ENCODE results near the gene MTMR3. TPM values are rescaled to one million over a fixed set of nuclear protein-coding genes. Genes with fewer than 3 reads are reported as not detected.
A peak's percentile ranks its signal among the peaks of the same experiment; 100 is the strongest.

MTMR3 gene
- total and polyA plus RNA-seq, 12 donors = 23.5 to 80.7 (median 40.9) TPM

DNA sequence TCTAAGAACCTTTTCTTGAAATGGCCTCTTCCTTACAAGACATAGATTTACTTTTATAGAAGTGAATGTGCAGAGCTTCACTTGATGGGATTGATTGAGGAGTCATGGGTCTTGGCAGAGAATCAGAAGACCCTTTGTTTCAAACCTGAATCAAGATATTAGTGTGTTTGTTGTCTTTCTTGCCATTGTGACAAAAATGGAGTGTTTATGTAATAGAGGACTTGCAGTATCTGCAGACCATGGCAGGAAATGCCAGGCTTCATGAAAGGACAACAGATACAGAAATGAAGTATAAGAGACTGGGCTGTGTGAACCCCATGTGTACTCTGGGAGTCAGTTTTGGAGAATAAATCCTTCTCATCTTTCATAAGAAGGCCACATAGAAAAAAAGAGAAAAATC, 124.4 kb downstream of the MTMR3 start:
- TF ChIP-seq, protein P1, sequence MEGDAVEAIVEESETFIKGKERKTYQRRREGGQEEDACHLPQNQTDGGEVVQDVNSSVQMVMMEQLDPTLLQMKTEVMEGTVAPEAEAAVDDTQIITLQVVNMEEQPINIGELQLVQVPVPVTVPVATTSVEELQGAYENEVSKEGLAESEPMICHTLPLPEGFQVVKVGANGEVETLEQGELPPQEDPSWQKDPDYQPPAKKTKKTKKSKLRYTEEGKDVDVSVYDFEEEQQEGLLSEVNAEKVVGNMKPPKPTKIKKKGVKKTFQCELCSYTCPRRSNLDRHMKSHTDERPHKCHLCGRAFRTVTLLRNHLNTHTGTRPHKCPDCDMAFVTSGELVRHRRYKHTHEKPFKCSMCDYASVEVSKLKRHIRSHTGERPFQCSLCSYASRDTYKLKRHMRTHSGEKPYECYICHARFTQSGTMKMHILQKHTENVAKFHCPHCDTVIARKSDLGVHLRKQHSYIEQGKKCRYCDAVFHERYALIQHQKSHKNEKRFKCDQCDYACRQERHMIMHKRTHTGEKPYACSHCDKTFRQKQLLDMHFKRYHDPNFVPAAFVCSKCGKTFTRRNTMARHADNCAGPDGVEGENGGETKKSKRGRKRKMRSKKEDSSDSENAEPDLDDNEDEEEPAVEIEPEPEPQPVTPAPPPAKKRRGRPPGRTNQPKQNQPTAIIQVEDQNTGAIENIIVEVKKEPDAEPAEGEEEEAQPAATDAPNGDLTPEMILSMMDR (IDR thresholded peaks at IDR 0.05) = no peak
- TF ChIP-seq POLR2A (IDR thresholded peaks at IDR 0.05) = no peak

DNA sequence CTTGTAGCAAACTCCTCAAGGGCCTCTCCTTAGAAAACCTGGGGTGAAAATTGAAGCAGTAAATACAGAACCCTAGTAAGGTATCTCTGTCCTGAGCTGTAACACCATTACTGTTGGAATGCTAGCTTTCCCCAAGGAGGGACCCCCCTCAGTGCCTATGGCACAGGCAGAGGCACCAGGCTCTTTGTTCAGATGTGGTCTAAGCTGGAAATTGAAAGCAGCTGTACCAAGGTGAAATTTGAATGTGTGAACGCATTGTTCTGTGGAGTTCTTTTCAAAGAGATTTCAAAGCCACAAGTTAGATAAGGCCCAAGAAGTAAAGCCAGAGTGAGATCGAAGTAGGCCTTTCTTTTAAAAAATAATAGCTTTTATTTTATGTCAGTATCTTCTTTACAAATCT, 125.4 kb downstream of the MTMR3 start:
- intact Hi-C loops (cut with DNase I) = loop anchor here (10.0 kb wide), 3 partner anchors 124 to 374 kb away; partner anchors contain the start of gene MTMR3 (in 1 of the 2)
- TF ChIP-seq, protein P1 (IDR thresholded peaks at IDR 0.05) = no peak
- TF ChIP-seq POLR2A (IDR thresholded peaks at IDR 0.05) = no peak
- H3K9me3 ChIP-seq (replicated peaks in 1 of 3) = no peaks in the 10 kb centered on the region
- WGBS, 4 donors = 40 to 57% (median 51%) methylated on average over 2 of the region's 2 CpGs
- peaks cover 0 to 52% of the 10 kb centered on the region in 2 donors for H3K36me3 ChIP-seq (replicated peaks in 1 of 2)
- no peak for DNase-seq
- peak overlapping the region in 4 of 5 donors; percentile 13 to 56 (median 34) for H3K27ac ChIP-seq
- H3K27me3 ChIP-seq = no peaks in the 10 kb centered on the region
- H3K4me3 ChIP-seq = no peak overlapping the region
- H3K4me1 ChIP-seq (replicated peaks in 1 of 2) = peaks cover 0 to 25% of the 10 kb centered on the region in 2 donors

More for the DNA sequence above, 124.4 kb downstream of the MTMR3 start:
- H3K9me3 ChIP-seq (replicated peaks in 1 of 3) = no peaks in the 10 kb centered on the region
- no peaks in the 10 kb centered on the region for H3K27me3 ChIP-seq
- intact Hi-C loops (cut with DNase I) = loop anchor here (10.0 kb wide), 3 partner anchors 123 to 373 kb away; partner anchors contain the start of gene MTMR3 (in 1 of the 2)
- peaks cover 0 to 52% of the 10 kb centered on the region in 2 donors for H3K36me3 ChIP-seq (replicated peaks in 1 of 2)
- H3K27ac ChIP-seq = no peak overlapping the region
- no peak for DNase-seq
- no peak overlapping the region for H3K4me3 ChIP-seq
- peaks cover 0 to 25% of the 10 kb centered on the region in 2 donors for H3K4me1 ChIP-seq (replicated peaks in 1 of 2)

DNA sequence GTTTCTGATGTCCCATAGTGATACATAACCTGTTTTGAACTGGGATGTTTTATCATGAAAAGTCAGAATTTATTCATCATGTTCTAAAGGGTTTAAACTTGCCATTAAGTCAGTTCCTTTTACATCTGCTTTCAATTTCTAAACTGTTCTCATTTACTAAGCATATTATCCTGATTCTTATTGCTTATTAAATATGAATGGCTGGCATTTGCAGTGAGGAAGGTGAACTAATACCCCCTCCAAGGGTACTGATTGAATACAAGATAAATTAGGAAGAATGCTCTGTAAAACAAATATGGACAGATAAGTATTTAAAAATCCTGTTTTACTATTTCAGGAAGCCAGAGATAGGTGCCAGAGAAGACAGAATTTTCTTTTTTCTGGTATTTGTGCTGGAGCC, 126.5 kb downstream of the MTMR3 start:
- intact Hi-C loops (cut with DNase I) = loop anchor here (10.0 kb wide), 3 partner anchors 125 to 375 kb away; partner anchors contain the start of gene MTMR3 (in 1 of the 2)
- H3K27me3 ChIP-seq = no peaks in the 10 kb centered on the region
- peaks cover 0 to 60% of the 10 kb centered on the region in 2 donors for H3K36me3 ChIP-seq (replicated peaks in 1 of 2)
- TF ChIP-seq, protein P1 (IDR thresholded peaks at IDR 0.05) = no peak
- TF ChIP-seq POLR2A (IDR thresholded peaks at IDR 0.05) = no peak
- peaks cover 0 to 21% of the 10 kb centered on the region in 2 donors for H3K4me1 ChIP-seq (replicated peaks in 1 of 2)
- H3K4me3 ChIP-seq = no peak overlapping the region
- DNase-seq = no peak
- peak overlapping the region in 2 of 5 donors; percentile 30 to 39 for H3K27ac ChIP-seq
- no peaks in the 10 kb centered on the region for H3K9me3 ChIP-seq (replicated peaks in 1 of 3)

DNA sequence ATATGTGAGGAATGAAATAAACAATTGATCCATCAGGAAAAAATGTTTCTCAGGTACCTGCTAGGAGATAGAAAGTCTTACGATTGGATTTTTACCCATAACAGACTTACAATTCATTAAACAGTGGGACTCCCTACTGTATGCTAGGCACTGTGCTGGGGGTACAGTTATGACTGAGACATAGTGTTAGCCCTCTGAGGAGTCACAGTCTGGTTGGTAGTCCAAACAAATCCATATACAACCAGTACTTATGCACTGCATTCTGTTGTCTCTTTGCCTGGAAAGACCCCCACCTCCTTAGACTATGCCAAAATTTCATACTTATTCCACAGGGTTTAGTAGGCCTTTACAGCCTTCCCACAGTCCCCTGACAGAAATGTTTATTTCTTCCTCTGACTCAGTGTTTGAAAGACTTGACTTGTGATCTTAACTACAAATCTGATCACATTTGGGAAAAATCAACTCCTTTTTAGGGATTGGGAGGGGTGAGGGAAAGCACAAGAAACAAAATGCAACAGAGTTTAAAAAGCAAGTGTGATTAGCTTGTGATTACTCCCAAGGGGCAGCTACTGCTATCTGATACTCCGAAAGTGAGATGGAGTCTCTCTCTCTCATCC, 127.9 kb downstream of the MTMR3 start:
- Histone ChIP-seq H3K27me3 (no peaks in the 10 kb centered on the region), H3K4me1 (replicated peaks in 1 of 2) (peaks cover 0 to 15% of the 10 kb centered on the region in 2 donors), H3K4me3 (no peak overlapping the region), H3K9me3 (replicated peaks in 1 of 3) (no peaks in the 10 kb centered on the region), H3K27ac (no peak overlapping the region), H3K36me3 (replicated peaks in 1 of 2) (peaks cover 0 to 71% of the 10 kb centered on the region in 2 donors)
- intact Hi-C loops (cut with DNase I) = no loop called here
- WGBS, 4 donors = 50 to 71% (median 58%) methylated on average over 2 of the region's 2 CpGs
- no peak for DNase-seq
- TF ChIP-seq, protein P1 (IDR thresholded peaks at IDR 0.05) = no peak
- TF ChIP-seq POLR2A (IDR thresholded peaks at IDR 0.05) = no peak

Data from adrenal gland (tissue), 12 donors.